AG04450 (cell line): ENCODE data around the gene BABAM2. TPM values are rescaled to one million over a fixed set of nuclear protein-coding genes. Genes with fewer than 3 reads are reported as not detected.
"Not testable (repeated sequence)": the region's sequence is repeated elsewhere in the genome, so short reads cannot be mapped to it uniquely, and the experiment has no call there.

Source experiments
- CTCF ChIA-PET: fragments of 300-600, 350-600 bp; formaldehyde crosslinking; extraction: SDS; loops from one replicate; lab custom pipeline; 2022; ENCODE audit warnings: antibody characterized with exemption, inconsistent platforms; lab: Charles Lee
- POLR2A ChIA-PET: fragments of 350-600 bp; formaldehyde crosslinking; extraction: SDS; loops from one replicate; lab custom pipeline; 2021; ENCODE audit warnings: antibody characterized with exemption, inconsistent platforms; lab: Yijun Ruan, JAX
- DNase-seq: peaks from one replicate; pipeline ENCODE4 v3.0.0-alpha.2; 2011; ENCODE audit warnings: low read depth, low spot score
- H3K27ac ChIP-seq: one replicate; pipeline ENCODE4 v1.5.1; 2012; ENCODE audit warnings: low read depth, low read length, control low read depth
- H3K27me3 ChIP-seq: one replicate; pipeline ENCODE4 v1.6.0; 2012; ENCODE audit warnings: low read length; ENCODE audit not compliant: control insufficient read depth, insufficient read depth
- H3K4me3 ChIP-seq: 2 replicates; pipeline ENCODE4 v1.5.1; 2011; ENCODE audit warnings: mild to moderate bottlenecking, low read depth, low read length, control low read depth
- H3K9me3 ChIP-seq: 2 replicates; pipeline ENCODE4 v1.5.1; 2012; ENCODE audit warnings: low read length; ENCODE audit not compliant: control insufficient read depth, insufficient read depth
- polyA plus RNA-seq: library from polyadenylated mRNA; depleted of rRNA; stranded (reverse); fragments of >200 nt; gene quantifications from 2 replicates; pipeline ENCODE4 v1.2.3, GENCODE V29; 2011
- TF ChIP-seq, protein P1 (sequence below): IDR thresholded peaks from 2 replicates; pipeline ENCODE4 v1.5.1; 2011; ENCODE audit warnings: low read depth, low read length, control low read depth, inconsistent platforms

Gene BABAM2
- polyA plus RNA-seq, 1 experiment = 44.5 TPM

DNA sequence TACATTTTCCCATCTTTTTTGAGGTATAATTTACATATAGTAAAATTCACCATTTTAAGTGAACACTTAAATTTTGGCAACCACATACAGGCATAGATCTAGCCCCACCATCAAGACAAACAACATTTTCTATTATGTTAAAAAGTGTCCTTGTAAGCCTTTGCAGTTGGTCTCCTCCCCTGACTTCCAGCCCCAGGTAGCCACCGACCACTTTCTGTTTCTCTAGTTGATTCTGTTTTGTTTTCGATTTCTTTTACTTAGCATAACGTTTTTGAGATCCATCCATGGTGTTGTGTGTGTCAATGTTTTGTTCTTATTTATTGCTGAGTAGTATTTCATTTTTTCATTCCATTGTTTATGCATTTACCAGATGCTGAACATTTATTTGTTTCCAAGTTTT lies 366.7 kb downstream of the BABAM2 start:
- TF ChIP-seq, protein P1, sequence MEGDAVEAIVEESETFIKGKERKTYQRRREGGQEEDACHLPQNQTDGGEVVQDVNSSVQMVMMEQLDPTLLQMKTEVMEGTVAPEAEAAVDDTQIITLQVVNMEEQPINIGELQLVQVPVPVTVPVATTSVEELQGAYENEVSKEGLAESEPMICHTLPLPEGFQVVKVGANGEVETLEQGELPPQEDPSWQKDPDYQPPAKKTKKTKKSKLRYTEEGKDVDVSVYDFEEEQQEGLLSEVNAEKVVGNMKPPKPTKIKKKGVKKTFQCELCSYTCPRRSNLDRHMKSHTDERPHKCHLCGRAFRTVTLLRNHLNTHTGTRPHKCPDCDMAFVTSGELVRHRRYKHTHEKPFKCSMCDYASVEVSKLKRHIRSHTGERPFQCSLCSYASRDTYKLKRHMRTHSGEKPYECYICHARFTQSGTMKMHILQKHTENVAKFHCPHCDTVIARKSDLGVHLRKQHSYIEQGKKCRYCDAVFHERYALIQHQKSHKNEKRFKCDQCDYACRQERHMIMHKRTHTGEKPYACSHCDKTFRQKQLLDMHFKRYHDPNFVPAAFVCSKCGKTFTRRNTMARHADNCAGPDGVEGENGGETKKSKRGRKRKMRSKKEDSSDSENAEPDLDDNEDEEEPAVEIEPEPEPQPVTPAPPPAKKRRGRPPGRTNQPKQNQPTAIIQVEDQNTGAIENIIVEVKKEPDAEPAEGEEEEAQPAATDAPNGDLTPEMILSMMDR = no peak
- ChIA-PET CTCF (no interaction called here), POLR2A (interaction anchor here (0.6 to 0.7 kb wide), 3 partner anchors 534 to 553 kb away, joined by 4 to 7 read pairs (median 6); no protein-coding TSS in a partner anchor)
- no peaks in the 10 kb centered on the region for H3K27me3 ChIP-seq
- H3K9me3 ChIP-seq = peaks cover 13% of the 10 kb centered on the region
- no peak overlapping the region for H3K27ac ChIP-seq
- DNase-seq = no peak
- H3K4me3 ChIP-seq = no peak overlapping the region

DNA sequence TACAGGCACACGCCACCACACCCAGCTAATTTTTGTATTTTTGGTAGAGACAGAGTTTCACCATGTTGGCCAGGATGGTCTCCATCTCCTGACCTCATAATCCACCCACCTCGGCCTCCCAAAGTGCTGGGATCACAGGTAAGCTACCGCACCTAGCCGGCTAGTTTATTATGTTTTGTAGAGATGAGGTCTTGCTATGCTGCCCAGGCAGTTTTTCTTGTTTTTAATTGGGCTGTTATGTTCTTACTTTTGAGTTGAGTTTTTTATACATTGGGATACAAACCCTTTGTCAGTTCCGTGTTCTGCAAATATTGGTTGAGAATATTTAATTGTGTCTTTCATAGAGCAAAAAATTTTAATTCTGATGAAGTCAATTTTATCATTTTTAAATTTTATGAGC lies 368.7 kb downstream of the BABAM2 start:
- H3K9me3 ChIP-seq = peaks cover 13% of the 10 kb centered on the region
- DNase-seq, H3K27me3 ChIP-seq, H3K27ac ChIP-seq, CTCF ChIA-PET, H3K4me3 ChIP-seq, POLR2A ChIA-PET: not testable (repeated sequence)

DNA sequence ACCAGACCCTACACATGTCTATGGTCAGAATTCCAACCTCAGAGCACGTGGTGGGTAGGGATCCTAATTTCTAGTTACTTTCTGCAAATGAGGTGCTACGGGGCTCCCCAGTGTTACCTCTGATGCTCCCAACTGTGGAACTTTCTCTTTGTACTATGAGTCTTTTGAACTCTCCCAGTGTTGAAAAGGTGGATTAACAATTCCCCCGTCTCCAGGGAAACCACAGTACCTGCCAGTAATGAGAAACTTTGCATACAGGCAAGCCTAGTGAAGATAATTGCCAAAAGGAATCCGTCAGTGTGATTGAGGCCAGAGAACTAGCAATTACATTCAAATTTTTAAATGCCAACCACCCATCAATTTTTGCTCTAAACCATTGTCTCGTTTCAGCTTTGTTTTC lies 373.2 kb downstream of the BABAM2 start:
- no peak overlapping the region for H3K27ac ChIP-seq
- H3K4me3 ChIP-seq = no peak overlapping the region
- TF ChIP-seq, protein P1 = no peak
- POLR2A ChIA-PET = interaction anchor here (0.5 to 0.8 kb wide), 2 partner anchors 14 to 127 kb away, joined by 3 read pairs; no protein-coding TSS in a partner anchor
- peaks cover 13% of the 10 kb centered on the region for H3K9me3 ChIP-seq
- DNase-seq = no peak
- H3K27me3 ChIP-seq = no peaks in the 10 kb centered on the region
- CTCF ChIA-PET = no interaction called here

DNA sequence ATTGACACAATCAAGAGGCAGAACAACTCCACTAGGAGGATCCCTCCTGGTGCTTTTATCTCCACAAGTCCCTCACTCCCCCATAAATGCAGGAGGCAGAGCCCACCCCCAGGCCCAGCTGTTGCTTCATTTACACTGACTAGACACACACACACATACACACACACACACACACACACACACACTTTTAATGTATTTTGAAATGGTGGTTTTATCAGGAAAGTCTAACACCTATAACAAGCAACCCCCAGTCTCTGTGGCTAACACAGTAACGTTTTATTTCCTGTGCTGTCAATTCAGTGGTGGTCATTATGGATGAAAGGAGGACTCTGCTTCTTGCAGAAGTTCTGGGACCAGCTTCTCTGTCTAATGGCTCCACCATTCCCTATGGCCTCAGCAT lies 376.8 kb downstream of the BABAM2 start:
- H3K27me3 ChIP-seq = no peaks in the 10 kb centered on the region
- POLR2A ChIA-PET = no interaction called here
- TF ChIP-seq, protein P1 = no peak
- no peaks in the 10 kb centered on the region for H3K9me3 ChIP-seq
- H3K27ac ChIP-seq = no peak overlapping the region
- H3K4me3 ChIP-seq = no peak overlapping the region
- DNase-seq = no peak
- CTCF ChIA-PET = no interaction called here

DNA sequence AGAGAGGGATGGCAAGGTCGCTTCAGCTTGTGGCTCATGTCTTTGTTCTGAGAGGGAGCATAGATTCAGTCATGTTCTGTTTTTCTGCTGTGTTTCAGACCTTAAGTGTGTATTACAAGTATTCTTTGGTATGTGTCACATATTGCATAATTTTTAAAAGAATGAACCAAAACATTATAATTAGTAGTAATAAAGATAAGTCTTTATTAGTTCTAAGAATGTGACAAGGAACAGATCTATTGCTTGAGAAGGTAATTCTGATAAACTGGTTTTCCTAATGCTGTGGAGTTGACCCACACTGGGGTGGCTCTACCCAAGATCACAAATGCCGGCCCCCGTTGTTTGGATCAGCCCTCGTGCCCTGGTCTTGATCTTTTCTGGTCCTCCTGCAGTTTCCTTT lies 377.9 kb downstream of the BABAM2 start:
- ChIA-PET CTCF (no interaction called here), POLR2A (no interaction called here)
- Histone ChIP-seq H3K9me3 (no peaks in the 10 kb centered on the region), H3K27ac (no peak overlapping the region), H3K4me3 (no peak overlapping the region), H3K27me3 (no peaks in the 10 kb centered on the region)
- TF ChIP-seq, protein P1 = no peak
- no peak for DNase-seq
